Inflammatory macrophage treated with lipopolysaccharide for 1 hour (primary cell): ENCODE results near the gene SOX8.

Source experiments
- DNase-seq, 2 donors: peaks; one replicate each; pipeline ENCODE4 v3.0.0-alpha.2; 2020 to 2022

SOX8 gene

GRCh38 chr16:959232-960040 is 22.1 kb upstream of the SOX8 start:
- no peak for DNase-seq

- DNase-seq: no peak
Measured at GRCh38 chr16:962366-962765, 19.2 kb upstream of the SOX8 start.

- no peak for DNase-seq
Measured at GRCh38 chr16:962901-963814, 18.4 kb upstream of the SOX8 start.

GRCh38 chr16:963913-964312 is 17.7 kb upstream of the SOX8 start:
- DNase-seq: no peak

- no peak for DNase-seq
Measured at GRCh38 chr16:964356-965035, 17.1 kb upstream of the SOX8 start.

GRCh38 chr16:965036-965395 is 16.6 kb upstream of the SOX8 start:
- DNase-seq: no peak

GRCh38 chr16:965487-965886 is 16.1 kb upstream of the SOX8 start:
- no peak for DNase-seq

GRCh38 chr16:966035-966434 is 15.5 kb upstream of the SOX8 start:
- DNase-seq: no peak

GRCh38 chr16:966505-966904 is 15.1 kb upstream of the SOX8 start:
- no peak for DNase-seq

GRCh38 chr16:967077-967541 is 14.5 kb upstream of the SOX8 start:
- DNase-seq: no peak

GRCh38 chr16:967546-968295 is 13.8 kb upstream of the SOX8 start:
- DNase-seq: no peak

GRCh38 chr16:968620-969019 is 12.9 kb upstream of the SOX8 start:
- no peak for DNase-seq

- DNase-seq: no peak
Measured at GRCh38 chr16:969508-970385, 11.8 kb upstream of the SOX8 start.

- DNase-seq: no peak
Measured at GRCh38 chr16:970386-970765, 11.2 kb upstream of the SOX8 start.

- peak; percentile 87 to 98 for DNase-seq
Measured at GRCh38 chr16:970766-971581, 10.6 kb upstream of the SOX8 start, which contains the start of gene LMF1. LMF1 (minus strand) TSS chr16:970984; CDS start chr16:970980, 4 bp downstream.

- no peak for DNase-seq
Measured at GRCh38 chr16:971582-971905, 10.0 kb upstream of the SOX8 start.

GRCh38 chr16:971981-972315 is 9.6 kb upstream of the SOX8 start:
- no peak for DNase-seq

- DNase-seq: no peak
Measured at GRCh38 chr16:972316-973002, 9.1 kb upstream of the SOX8 start.

GRCh38 chr16:973366-973765 is 8.2 kb upstream of the SOX8 start:
- no peak for DNase-seq

GRCh38 chr16:974001-974601 is 7.5 kb upstream of the SOX8 start:
- DNase-seq: no peak
